Lung (tissue), 12 donors: ENCODE measurements around the gene MAOB. TPM values are rescaled to one million over a fixed set of nuclear protein-coding genes. Genes with fewer than 3 reads are reported as not detected.
"Not testable (repeated sequence)": the region's sequence is repeated elsewhere in the genome, so short reads cannot be mapped to it uniquely, and the experiment has no call there.

Experiments
- ATAC-seq: fragments of 200-7000 bp; cut with Tn5 transposase; one replicate; pipeline ENCODE4 v1.9.1; 2020; ENCODE audit warnings: moderate number of reproducible peaks; ENCODE audit not compliant: insufficient read depth, low FRiP score
- DNase-seq, 3 donors: peaks; one replicate each; pipeline ENCODE4 v3.0.0-alpha.2; 2013 to 2017
- H3K27ac ChIP-seq, 2 donors: one replicate each; pipeline ENCODE4 v1.5.1; 2013; ENCODE audit warnings: mild to moderate bottlenecking in 2 of 2, moderate library complexity in 2 of 2, control low read depth in 1 of 2, inconsistent platforms in 1 of 2, low read depth in 1 of 2, low read length in 1 of 2
- H3K27me3 ChIP-seq, 3 donors: one replicate each; pipeline ENCODE4 v1.5.1; 2013; ENCODE audit warnings: low read length in 2 of 3; ENCODE audit not compliant: control insufficient read depth in 3 of 3, insufficient read depth in 3 of 3
- H3K36me3 ChIP-seq, 4 donors: one replicate each; pipeline ENCODE4 v1.5.1; 2013; ENCODE audit warnings: low read length in 4 of 4, mild to moderate bottlenecking in 1 of 4, moderate library complexity in 1 of 4; ENCODE audit not compliant: control insufficient read depth in 4 of 4, insufficient read depth in 4 of 4
- H3K4me1 ChIP-seq, 5 donors: one replicate each; pipeline ENCODE4 v1.5.1; 2013; ENCODE audit warnings: low read length in 5 of 5, mild to moderate bottlenecking in 2 of 5, moderate library complexity in 1 of 5; ENCODE audit not compliant: control insufficient read depth in 5 of 5, insufficient read depth in 5 of 5
- H3K4me3 ChIP-seq: one replicate; pipeline ENCODE4 v1.5.1; 2013; ENCODE audit warnings: mild to moderate bottlenecking, control low read depth, moderate library complexity
- H3K9ac ChIP-seq, 2 donors: one replicate each; pipeline ENCODE4 v1.5.1; 2013; ENCODE audit warnings: low read length in 2 of 2, control low read depth in 1 of 2; ENCODE audit not compliant: insufficient read depth in 1 of 2
- H3K9me3 ChIP-seq, 4 donors: one replicate each; pipeline ENCODE4 v1.5.1; 2013; ENCODE audit warnings: low read length in 3 of 4, mild to moderate bottlenecking in 1 of 4, moderate library complexity in 1 of 4; ENCODE audit not compliant: control insufficient read depth in 4 of 4, insufficient read depth in 3 of 4
- WGBS, 2 donors: extraction: QIAGEN DNeasy Blood & Tissue Kit; methylation state at CpG; one replicate each; pipeline ENCODE4 v1.1.7; 2013; 5-methylcytosine and 5-hydroxymethylcytosine counted together
- polyA plus RNA-seq, 2 donors: library from polyadenylated mRNA; stranded (reverse); fragments of 200-250 nt; gene quantifications; one replicate each; pipeline ENCODE4 v1.2.1, GENCODE V29; 2013
- total RNA-seq, 2 donors: library from RNA; depleted of rRNA in 1 of 2; stranded (reverse); fragments of >200 nt in 1 of 2; gene quantifications; one replicate each; pipeline ENCODE4 v1.2.1, GENCODE V29; 2014 to 2021
- TF ChIP-seq, protein P1 (sequence below): IDR thresholded peaks from 2 replicates; pipeline ENCODE4 v1.5.1; 2012; ENCODE audit warnings: mild to moderate bottlenecking; ENCODE audit errors: control extremely low read depth, extremely low read depth
- donor health status: control.
- donor health status: control.
- donor health status: Bipolar disorder and iron deficiency.
- donor health status: healthy.
- donor health status: DM: yes; HTN: yes; CAD: no.

Gene MAOB
- total and polyA plus RNA-seq, 4 donors = 5.6 to 19.6 (median 12.9) TPM

DNA sequence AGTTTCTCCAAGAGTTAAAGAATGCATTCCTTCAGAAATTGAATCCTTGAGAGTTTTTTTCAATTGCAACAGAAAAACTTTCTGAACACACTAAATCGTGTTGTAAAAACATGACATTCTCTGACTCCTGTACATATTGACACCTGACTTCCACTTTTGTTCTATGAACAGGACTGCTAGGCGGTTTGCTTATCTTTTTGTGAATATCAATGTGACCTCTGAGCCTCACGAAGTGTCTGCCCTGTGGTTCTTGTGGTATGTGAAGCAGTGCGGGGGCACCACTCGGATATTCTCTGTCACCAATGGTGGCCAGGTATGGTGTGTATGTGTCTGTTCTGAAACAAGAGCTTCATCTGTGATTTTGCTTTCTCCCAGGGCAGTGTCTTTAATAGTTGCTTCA is 154.2 kb downstream of the MAOB start:
- peak overlapping the region in 1 of 2 donors; percentile 53 for H3K27ac ChIP-seq
- peaks cover 2 to 9% (median 4%) of the 10 kb centered on the region in 4 donors for H3K36me3 ChIP-seq
- peaks cover 0 to 3% (median 0%) of the 10 kb centered on the region in 4 donors for H3K9me3 ChIP-seq
- H3K4me1 ChIP-seq = peaks cover 0 to 6% (median 2%) of the 10 kb centered on the region in 5 donors
- WGBS, 2 donors = 56 to 60% methylated on average over 5 of the region's 5 CpGs
- H3K27me3 ChIP-seq = peaks cover 0 to 6% (median 2%) of the 10 kb centered on the region in 3 donors
- H3K4me3 ChIP-seq = no peak overlapping the region
- TF ChIP-seq, protein P1, sequence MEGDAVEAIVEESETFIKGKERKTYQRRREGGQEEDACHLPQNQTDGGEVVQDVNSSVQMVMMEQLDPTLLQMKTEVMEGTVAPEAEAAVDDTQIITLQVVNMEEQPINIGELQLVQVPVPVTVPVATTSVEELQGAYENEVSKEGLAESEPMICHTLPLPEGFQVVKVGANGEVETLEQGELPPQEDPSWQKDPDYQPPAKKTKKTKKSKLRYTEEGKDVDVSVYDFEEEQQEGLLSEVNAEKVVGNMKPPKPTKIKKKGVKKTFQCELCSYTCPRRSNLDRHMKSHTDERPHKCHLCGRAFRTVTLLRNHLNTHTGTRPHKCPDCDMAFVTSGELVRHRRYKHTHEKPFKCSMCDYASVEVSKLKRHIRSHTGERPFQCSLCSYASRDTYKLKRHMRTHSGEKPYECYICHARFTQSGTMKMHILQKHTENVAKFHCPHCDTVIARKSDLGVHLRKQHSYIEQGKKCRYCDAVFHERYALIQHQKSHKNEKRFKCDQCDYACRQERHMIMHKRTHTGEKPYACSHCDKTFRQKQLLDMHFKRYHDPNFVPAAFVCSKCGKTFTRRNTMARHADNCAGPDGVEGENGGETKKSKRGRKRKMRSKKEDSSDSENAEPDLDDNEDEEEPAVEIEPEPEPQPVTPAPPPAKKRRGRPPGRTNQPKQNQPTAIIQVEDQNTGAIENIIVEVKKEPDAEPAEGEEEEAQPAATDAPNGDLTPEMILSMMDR = no peak
- DNase-seq (no peak), ATAC-seq (peak; percentile 34)
- no peak overlapping the region for H3K9ac ChIP-seq

DNA sequence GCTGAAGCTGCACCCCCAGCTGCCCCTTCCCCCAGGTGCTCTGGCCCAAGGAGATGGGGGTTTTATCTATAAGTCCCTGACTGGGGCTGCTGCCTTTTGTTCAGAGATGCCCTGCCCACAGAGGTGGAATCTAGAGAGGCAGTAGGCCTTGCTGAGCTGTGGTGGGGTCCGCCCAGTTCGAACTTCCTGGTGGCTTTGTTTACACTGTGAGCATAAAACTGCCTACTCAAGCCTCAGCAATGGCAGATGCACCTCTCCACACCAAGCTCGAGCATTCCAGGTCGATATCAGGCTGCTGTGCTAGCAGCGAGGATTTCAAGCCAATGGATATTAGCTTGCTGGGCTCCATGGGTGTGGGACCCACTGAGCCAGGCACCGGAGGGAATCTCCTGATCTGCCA is 155.0 kb downstream of the MAOB start:
- not testable (repeated sequence) for H3K27me3 ChIP-seq, H3K4me3 ChIP-seq, H3K9ac ChIP-seq, H3K36me3 ChIP-seq, H3K27ac ChIP-seq, ATAC-seq, H3K9me3 ChIP-seq, H3K4me1 ChIP-seq, DNase-seq
- WGBS, 2 donors = 74 to 76% methylated on average over 6 of the region's 6 CpGs

DNA sequence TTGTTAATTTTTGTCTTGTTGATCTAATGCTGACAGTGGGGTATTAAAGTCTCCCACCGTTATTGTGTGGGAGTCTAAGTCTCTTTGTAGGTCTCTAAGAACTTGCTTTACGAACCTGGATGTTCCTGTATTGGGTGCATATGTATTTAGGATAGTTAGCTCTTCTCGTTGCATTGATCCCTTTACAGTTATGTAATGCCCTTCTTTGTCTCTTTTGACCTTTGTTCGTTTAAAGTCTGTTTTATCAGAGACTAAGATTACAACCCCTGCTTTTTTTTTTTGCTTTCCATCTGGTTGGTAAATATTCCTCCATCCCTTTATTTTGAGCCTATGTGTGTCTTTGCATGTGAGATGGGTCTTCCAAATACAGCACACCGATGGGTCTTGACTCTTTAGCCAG is 157.0 kb downstream of the MAOB start:
- ATAC-seq, H3K4me3 ChIP-seq, H3K9ac ChIP-seq, H3K36me3 ChIP-seq, H3K27ac ChIP-seq, DNase-seq, H3K27me3 ChIP-seq, H3K4me1 ChIP-seq: not testable (repeated sequence)
- 76 to 88% methylated on average over 5 of the region's 5 CpGs for WGBS, 2 donors
- peaks cover 0 to 14% (median 4%) of the 10 kb centered on the region in 4 donors for H3K9me3 ChIP-seq

DNA sequence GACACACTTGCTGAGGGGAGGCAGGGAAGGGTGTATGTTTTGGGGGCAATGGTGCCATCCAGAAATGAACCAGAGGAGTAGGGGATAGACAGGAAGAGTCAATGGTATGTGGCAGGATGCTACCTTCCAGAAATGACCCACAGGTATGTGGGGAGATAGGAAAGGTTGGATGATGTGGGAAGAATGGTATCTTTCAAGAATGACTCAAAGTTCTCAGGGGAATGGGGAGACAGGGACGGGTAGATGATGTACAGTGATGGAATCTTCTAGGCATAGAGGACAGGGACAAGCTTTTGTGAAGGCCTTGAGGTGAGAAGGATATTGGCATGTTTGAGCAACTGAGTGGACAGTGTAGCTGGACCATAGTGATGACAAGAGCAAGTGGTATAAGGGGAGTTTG is 161.3 kb downstream of the MAOB start:
- DNase-seq (no peak), ATAC-seq (no peak)
- H3K27ac ChIP-seq = no peak overlapping the region
- peaks cover 0 to 22% (median 10%) of the 10 kb centered on the region in 4 donors for H3K9me3 ChIP-seq
- no peak overlapping the region for H3K4me3 ChIP-seq
- TF ChIP-seq, protein P1 = no peak
- H3K4me1 ChIP-seq = no peaks in the 10 kb centered on the region
- no peaks in the 10 kb centered on the region for H3K27me3 ChIP-seq
- peaks cover 0 to 19% (median 4%) of the 10 kb centered on the region in 4 donors for H3K36me3 ChIP-seq
- 60 to 77% methylated on average over 1 of the region's 1 CpG for WGBS, 2 donors
- no peak overlapping the region for H3K9ac ChIP-seq

DNA sequence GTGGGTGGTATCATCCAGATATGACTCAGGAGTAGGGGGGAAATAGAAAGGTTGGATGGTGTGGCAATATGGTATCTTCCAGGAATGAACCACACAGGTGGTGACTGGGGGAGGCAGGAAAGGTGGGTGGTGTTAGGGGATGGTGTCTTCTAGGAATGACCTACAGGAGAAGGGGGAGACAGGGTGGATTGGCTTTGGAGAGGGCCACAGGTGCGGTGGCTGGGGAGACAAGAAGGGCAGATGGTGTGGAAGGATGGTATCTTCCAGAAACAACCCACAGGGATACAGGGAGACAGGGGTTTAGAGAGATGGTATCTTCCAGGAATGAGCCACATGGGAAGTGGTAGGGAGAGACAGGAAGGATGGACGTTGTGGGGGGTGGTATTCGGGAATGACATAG is 162.2 kb downstream of the MAOB start:
- DNase-seq (no peak), ATAC-seq (no peak)
- Histone ChIP-seq H3K9ac (no peak overlapping the region), H3K27me3 (no peaks in the 10 kb centered on the region), H3K9me3 (peaks cover 0 to 27% (median 12%) of the 10 kb centered on the region in 4 donors), H3K4me1 (no peaks in the 10 kb centered on the region), H3K36me3 (peaks cover 0 to 19% (median 4%) of the 10 kb centered on the region in 4 donors), H3K27ac (no peak overlapping the region), H3K4me3 (no peak overlapping the region)
- TF ChIP-seq, protein P1 = no peak
- 67 to 78% methylated on average over 3 of the region's 3 CpGs for WGBS, 2 donors
